GM12878 (cell line): Measurements from ENCODE around the gene RAB31. TPM values are rescaled to one million over a fixed set of nuclear protein-coding genes. Genes with fewer than 3 reads are reported as not detected.

Experiments
- ATAC-seq: fragments of 200-7000 bp; cut with Tn5 transposase; 3 replicates; pipeline ENCODE4 v1.9.1; 2020; ENCODE audit warnings: mild to moderate bottlenecking, moderate library complexity
- BruUV-seq: library from RNA; stranded (reverse); fragments of 400-500 nt; replicated peaks from 2 replicates; lab custom pipeline; 2021; lab: Mats Ljungman, UMichigan
- CTCF ChIA-PET: fragments of 300-600 bp; sonication (Branson Sonifier 250); formaldehyde crosslinking; extraction: SDS; loops from one replicate; lab custom pipeline; 2021; ENCODE audit warnings: inconsistent platforms; lab: Yijun Ruan, JAX
- POLR2A ChIA-PET: fragments of 350-600 bp; formaldehyde crosslinking; extraction: SDS; loops from one replicate; lab custom pipeline; 2021; ENCODE audit warnings: inconsistent platforms; lab: Charles Lee
- RAD21 ChIA-PET: fragments of 300-600 bp; sonication (Branson Sonifier 250); formaldehyde crosslinking; loops from one replicate; lab custom pipeline; 2023; ENCODE audit warnings: antibody characterized with exemption; ENCODE audit not compliant: unreplicated experiment; lab: Charles Lee
- SMC1A ChIA-PET: fragments of 300-600 bp; sonication (Branson Sonifier 250); formaldehyde crosslinking; loops from one replicate; lab custom pipeline; 2023; ENCODE audit not compliant: unreplicated experiment, uncharacterized antibody; lab: Charles Lee
- DNase-seq: peaks from one replicate; pipeline ENCODE4 v3.0.0-alpha.2; 2011; ENCODE audit warnings: low read depth, low spot score
- FAIRE-seq: peaks from 3 replicates; lab custom pipeline; 2011; peaks lifted over from hg19 to GRCh38; lab: Jason Lieb, UNC
- H2AFZ ChIP-seq: 2 replicates; pipeline ENCODE4 v1.6.0; 2011; ENCODE audit warnings: low read depth, low read length, control low read depth; ENCODE audit not compliant: control insufficient read depth
- H3K27ac ChIP-seq: 2 replicates; pipeline ENCODE4 v1.5.1; 2011; ENCODE audit warnings: control low read depth; ENCODE audit not compliant: control insufficient read depth, insufficient read depth
- H3K27me3 ChIP-seq, 2 experiments: replicated peaks in 1 of 2; 2 replicates each; pipeline versions ENCODE4 v1.6.0 to v1.6.1; 2011; ENCODE audit warnings: low read length in 1 of 2; ENCODE audit not compliant: control insufficient read depth in 2 of 2, insufficient read depth in 2 of 2
- H3K36me3 ChIP-seq, 2 experiments: 2 replicates each; pipeline ENCODE4 v1.5.1; 2011; ENCODE audit warnings: low read length in 1 of 2; ENCODE audit not compliant: control insufficient read depth in 2 of 2, insufficient read depth in 2 of 2
- H3K4me1 ChIP-seq: 2 replicates; pipeline ENCODE4 v1.6.1; 2011; ENCODE audit warnings: mild to moderate bottlenecking, low read length, moderate library complexity, mixed read lengths; ENCODE audit not compliant: control insufficient read depth, insufficient read depth
- H3K4me2 ChIP-seq: 2 replicates; pipeline ENCODE4 v1.6.0; 2011; ENCODE audit warnings: control low read depth; ENCODE audit not compliant: control insufficient read depth, insufficient read depth
- H3K4me3 ChIP-seq: fragments of 200-600 bp; sonication (generic); 2 replicates; pipeline ENCODE4 v1.5.1; 2016
- H3K79me2 ChIP-seq: 2 replicates; pipeline ENCODE4 v1.6.0; 2011; ENCODE audit warnings: low read length; ENCODE audit not compliant: control insufficient read depth, insufficient read depth
- H3K9ac ChIP-seq: 2 replicates; pipeline ENCODE4 v1.8.0; 2011; ENCODE audit warnings: low read length, control low read depth, mixed read lengths; ENCODE audit not compliant: control insufficient read depth, insufficient read depth
- H3K9me3 ChIP-seq: replicated peaks from 3 replicates; pipeline ENCODE4 v1.5.1; 2011; ENCODE audit warnings: mild to moderate bottlenecking, low read length; ENCODE audit not compliant: control insufficient read depth, insufficient read depth
- H4K20me1 ChIP-seq: 2 replicates; pipeline ENCODE4 v1.6.0; 2011; ENCODE audit not compliant: control insufficient read depth, insufficient read depth
- KDM1A ChIP-seq: fragments of 200-600 bp; sonication (generic); IDR thresholded peaks from 2 replicates; pipeline ENCODE4 v1.6.1; 2016; ENCODE audit warnings: borderline replicate concordance
- PKNOX1 ChIP-seq: fragments of 450-650 bp; IDR thresholded peaks from 2 replicates; pipeline ENCODE4 v1.6.1; 2016; ENCODE audit warnings: mild to moderate bottlenecking
- RELB ChIP-seq: fragments of 450-650 bp; IDR thresholded peaks from 2 replicates; pipeline ENCODE4 v1.6.1; 2017; ENCODE audit warnings: low read depth, mild to moderate bottlenecking, moderate library complexity
- SMAD1 ChIP-seq: fragments of 450-650 bp; IDR thresholded peaks from 2 replicates; pipeline ENCODE4 v1.6.1; 2018; ENCODE audit warnings: mild to moderate bottlenecking, low read depth; ENCODE audit not compliant: partially characterized antibody
- SREBF2 ChIP-seq: IDR thresholded peaks from 2 replicates; pipeline ENCODE4 v1.6.1; 2012; ENCODE audit warnings: mild to moderate bottlenecking, low read length
- TAF1 ChIP-seq: IDR thresholded peaks from 2 replicates; pipeline ENCODE4 v1.6.1; 2011; ENCODE audit warnings: mild to moderate bottlenecking, low read depth, low read length, borderline replicate concordance
- TCF3 ChIP-seq: IDR thresholded peaks from 2 replicates; pipeline ENCODE4 v1.6.1; 2012; ENCODE audit warnings: low read depth, mild to moderate bottlenecking, low read length, borderline replicate concordance; ENCODE audit not compliant: insufficient read depth
- WGBS: methylation state at CpG from one replicate; pipeline ENCODE4 v1.1.6; 2016; ENCODE audit warnings: low lambda C conversion rate; ENCODE audit not compliant: insufficient replicate concordance, insufficient coverage; ENCODE audit errors: missing lambda C conversion rate; 5-methylcytosine and 5-hydroxymethylcytosine counted together
- in situ Hi-C: fragments of 300-500 bp; cut with MboI; formaldehyde crosslinking; loops from 9 replicates; pipeline ENCODE4 v1.14.3; 2018; ENCODE audit warnings: mixed read lengths
- intact Hi-C: fragments of 100-400 bp; cut with micrococcal nuclease; formaldehyde crosslinking; loops from one replicate; pipeline ENCODE4 v1.14.2; 2022; ENCODE audit not compliant: unreplicated experiment
- polyA plus RNA-seq, 11 experiments: library from polyadenylated mRNA; depleted of rRNA in 4 of 11; unstranded in 6 of 11; stranded (reverse) in 5 of 11; fragments of >200 nt; fragmentation: Nextera tagmentation in 4 of 11; fragmentation: Illumina TruSeq in 1 of 11; extraction: Ambion mirVana in 4 of 11; extraction: Trizol in 1 of 11; gene quantifications; 1 replicate in 1 of 11; 2 replicates in 10 of 11; pipeline versions ENCODE4 v1.2.1 to v1.2.3, GENCODE V29; 2011 to 2016; ENCODE audit warnings: inconsistent platforms in 2 of 11, missing spikeins in 2 of 11, low read depth in 1 of 11
- total RNA-seq, 4 experiments: library from RNA; depleted of rRNA in 3 of 4; stranded (reverse); fragments of >200 nt in 3 of 4; fragmentation: Illumina TruSeq in 1 of 4; extraction: Trizol in 1 of 4; gene quantifications; 2 replicates each; pipeline versions ENCODE4 v1.2.1 to v1.2.3, GENCODE V29; 2013 to 2021
- TF ChIP-seq, protein P1 (sequence below): fragments of 450-650 bp; IDR thresholded peaks from 2 replicates; pipeline ENCODE4 v1.6.1; 2018; ENCODE audit warnings: borderline replicate concordance, mild to moderate bottlenecking; ENCODE audit not compliant: partially characterized antibody
- TF ChIP-seq, protein P2 (sequence below): fragments of 150-350 bp; IDR thresholded peaks from 2 replicates; pipeline ENCODE4 v1.6.1; 2016; ENCODE audit warnings: low read depth, low read length
- TF ChIP-seq, protein P3 (sequence below): IDR thresholded peaks from 2 replicates; pipeline ENCODE4 v1.6.1; 2011; ENCODE audit warnings: low read depth, low read length, improper control_type of control experiment, borderline replicate concordance
- TF ChIP-seq, protein P4 (sequence below): IDR thresholded peaks from 2 replicates; pipeline ENCODE4 v1.6.1; 2012; ENCODE audit warnings: low read depth, low read length, improper control_type of control experiment

The RAB31 gene
- total and polyA plus RNA-seq, 10 of the 15 experiments (the other 5 are each of a cell fraction or from before 2014, with no cell fraction given) = 0.80 to 23.3 (median 12.2) TPM

DNA sequence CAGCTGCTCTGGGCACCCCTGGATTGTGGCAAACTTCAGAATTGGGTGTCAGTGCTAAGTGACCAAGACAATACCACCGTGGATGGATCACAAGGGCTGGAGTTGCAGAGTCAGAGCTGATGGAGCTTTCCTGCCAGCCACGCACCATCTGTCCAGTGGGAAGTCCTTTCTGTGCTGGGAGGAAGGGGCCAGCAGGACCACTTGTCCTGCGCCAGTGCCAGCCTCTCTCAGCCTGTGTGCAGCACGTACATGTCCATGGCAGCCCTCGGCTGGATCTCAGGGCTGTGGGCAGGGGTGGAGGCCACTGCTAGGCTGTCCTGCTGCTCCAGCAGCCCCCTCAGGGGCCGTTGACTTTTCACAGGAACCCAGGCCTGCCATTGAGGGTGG is 33.3 kb downstream of the RAB31 start:
- Histone ChIP-seq H3K79me2 (no peaks in the 10 kb centered on the region), H3K27ac (no peak overlapping the region), H3K4me2 (no peak overlapping the region), H3K9me3 (no peaks in the 10 kb centered on the region), H3K4me1 (no peaks in the 10 kb centered on the region), H2AFZ (no peak overlapping the region), H3K36me3 (no peaks in the 10 kb centered on the region), H4K20me1 (no peaks in the 10 kb centered on the region), H3K27me3 (peaks cover 0 to 4% of the 10 kb centered on the region in 2 experiments; a peak in 2 of 4 replicates), H3K4me3 (no peak overlapping the region), H3K9ac (no peak overlapping the region)
- POLR2A ChIA-PET = no interaction called here
- DNase-seq = no peak
- RAD21 ChIA-PET = no interaction called here
- SMC1A ChIA-PET = no interaction called here
- intact Hi-C loops (no loop called here), in situ Hi-C loops (no loop called here)
- no TSS peak for BruUV-seq
- FAIRE-seq = no peak
- WGBS = 84% methylated on average over 6 of the region's 6 CpGs
- no peak for ATAC-seq
- CTCF ChIA-PET = no interaction called here
- TF ChIP-seq TCF3 (no peak), KDM1A (no peak), PKNOX1 (no peak), SREBF2 (no peak), SMAD1 (no peak), TAF1 (no peak), RELB (no peak)
- TF ChIP-seq, protein P1, sequence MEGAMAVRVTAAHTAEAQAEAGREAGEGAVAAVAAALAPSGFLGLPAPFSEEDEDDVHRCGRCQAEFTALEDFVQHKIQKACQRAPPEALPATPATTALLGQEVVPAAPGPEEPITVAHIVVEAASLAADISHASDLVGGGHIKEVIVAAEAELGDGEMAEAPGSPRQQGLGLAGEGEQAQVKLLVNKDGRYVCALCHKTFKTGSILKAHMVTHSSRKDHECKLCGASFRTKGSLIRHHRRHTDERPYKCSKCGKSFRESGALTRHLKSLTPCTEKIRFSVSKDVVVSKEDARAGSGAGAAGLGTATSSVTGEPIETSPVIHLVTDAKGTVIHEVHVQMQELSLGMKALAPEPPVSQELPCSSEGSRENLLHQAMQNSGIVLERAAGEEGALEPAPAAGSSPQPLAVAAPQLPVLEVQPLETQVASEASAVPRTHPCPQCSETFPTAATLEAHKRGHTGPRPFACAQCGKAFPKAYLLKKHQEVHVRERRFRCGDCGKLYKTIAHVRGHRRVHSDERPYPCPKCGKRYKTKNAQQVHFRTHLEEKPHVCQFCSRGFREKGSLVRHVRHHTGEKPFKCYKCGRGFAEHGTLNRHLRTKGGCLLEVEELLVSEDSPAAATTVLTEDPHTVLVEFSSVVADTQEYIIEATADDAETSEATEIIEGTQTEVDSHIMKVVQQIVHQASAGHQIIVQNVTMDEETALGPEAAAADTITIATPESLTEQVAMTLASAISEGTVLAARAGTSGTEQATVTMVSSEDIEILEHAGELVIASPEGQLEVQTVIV = no peak
- TF ChIP-seq, protein P2, sequence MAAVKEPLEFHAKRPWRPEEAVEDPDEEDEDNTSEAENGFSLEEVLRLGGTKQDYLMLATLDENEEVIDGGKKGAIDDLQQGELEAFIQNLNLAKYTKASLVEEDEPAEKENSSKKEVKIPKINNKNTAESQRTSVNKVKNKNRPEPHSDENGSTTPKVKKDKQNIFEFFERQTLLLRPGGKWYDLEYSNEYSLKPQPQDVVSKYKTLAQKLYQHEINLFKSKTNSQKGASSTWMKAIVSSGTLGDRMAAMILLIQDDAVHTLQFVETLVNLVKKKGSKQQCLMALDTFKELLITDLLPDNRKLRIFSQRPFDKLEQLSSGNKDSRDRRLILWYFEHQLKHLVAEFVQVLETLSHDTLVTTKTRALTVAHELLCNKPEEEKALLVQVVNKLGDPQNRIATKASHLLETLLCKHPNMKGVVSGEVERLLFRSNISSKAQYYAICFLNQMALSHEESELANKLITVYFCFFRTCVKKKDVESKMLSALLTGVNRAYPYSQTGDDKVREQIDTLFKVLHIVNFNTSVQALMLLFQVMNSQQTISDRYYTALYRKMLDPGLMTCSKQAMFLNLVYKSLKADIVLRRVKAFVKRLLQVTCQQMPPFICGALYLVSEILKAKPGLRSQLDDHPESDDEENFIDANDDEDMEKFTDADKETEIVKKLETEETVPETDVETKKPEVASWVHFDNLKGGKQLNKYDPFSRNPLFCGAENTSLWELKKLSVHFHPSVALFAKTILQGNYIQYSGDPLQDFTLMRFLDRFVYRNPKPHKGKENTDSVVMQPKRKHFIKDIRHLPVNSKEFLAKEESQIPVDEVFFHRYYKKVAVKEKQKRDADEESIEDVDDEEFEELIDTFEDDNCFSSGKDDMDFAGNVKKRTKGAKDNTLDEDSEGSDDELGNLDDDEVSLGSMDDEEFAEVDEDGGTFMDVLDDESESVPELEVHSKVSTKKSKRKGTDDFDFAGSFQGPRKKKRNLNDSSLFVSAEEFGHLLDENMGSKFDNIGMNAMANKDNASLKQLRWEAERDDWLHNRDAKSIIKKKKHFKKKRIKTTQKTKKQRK = no peak
- TF ChIP-seq, protein P3, sequence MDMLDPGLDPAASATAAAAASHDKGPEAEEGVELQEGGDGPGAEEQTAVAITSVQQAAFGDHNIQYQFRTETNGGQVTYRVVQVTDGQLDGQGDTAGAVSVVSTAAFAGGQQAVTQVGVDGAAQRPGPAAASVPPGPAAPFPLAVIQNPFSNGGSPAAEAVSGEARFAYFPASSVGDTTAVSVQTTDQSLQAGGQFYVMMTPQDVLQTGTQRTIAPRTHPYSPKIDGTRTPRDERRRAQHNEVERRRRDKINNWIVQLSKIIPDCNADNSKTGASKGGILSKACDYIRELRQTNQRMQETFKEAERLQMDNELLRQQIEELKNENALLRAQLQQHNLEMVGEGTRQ = no peak
- TF ChIP-seq, protein P4, sequence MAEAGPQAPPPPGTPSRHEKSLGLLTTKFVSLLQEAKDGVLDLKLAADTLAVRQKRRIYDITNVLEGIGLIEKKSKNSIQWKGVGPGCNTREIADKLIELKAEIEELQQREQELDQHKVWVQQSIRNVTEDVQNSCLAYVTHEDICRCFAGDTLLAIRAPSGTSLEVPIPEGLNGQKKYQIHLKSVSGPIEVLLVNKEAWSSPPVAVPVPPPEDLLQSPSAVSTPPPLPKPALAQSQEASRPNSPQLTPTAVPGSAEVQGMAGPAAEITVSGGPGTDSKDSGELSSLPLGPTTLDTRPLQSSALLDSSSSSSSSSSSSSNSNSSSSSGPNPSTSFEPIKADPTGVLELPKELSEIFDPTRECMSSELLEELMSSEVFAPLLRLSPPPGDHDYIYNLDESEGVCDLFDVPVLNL = no peak
